ENCODE data around the gene CCNI2. TPM values are rescaled to one million over a fixed set of nuclear protein-coding genes. Genes with fewer than 3 reads are reported as not detected.

The CCNI2 gene
- polyA plus RNA-seq, 1 experiment = not detected

DNA sequence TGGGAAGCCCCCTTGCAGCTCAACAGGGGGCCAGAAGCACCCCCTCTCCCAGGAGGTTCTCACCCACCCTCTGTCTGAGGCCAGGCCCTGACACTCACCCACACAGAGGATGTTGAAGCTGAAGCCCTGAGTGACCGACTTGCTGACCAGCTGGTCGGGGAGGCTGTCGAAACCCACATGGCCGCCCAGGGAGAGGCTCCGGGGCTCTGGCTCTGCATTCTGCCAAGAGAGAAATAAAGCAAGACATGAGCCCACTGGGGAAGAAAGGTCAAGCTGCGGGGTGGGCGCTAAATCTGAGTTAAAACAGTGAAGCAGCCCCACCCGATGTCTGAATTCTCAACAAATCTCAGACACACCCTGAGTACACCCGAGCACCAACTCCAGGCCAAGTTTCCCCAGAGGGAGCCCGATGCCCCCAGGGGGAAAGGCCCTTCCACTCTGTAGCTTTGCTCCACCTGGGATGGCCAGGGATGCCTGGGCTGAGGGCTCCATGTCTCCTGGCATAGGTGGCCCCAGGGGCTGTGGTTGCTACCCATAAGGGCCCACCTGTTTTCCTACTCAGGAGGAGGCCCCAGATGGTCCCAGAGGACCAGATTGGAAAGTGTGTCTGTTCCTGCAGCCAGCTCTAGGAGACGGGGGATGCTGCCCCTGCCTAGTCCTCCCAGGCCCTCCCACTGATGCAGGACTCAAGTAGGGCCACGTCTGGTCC is 18.2 kb downstream of the CCNI2 start:
- CTCF ChIA-PET = interaction anchor here (0.6 to 5.2 kb wide), 2 partner anchors 11 to 55 kb away, joined by 3 to 24 read pairs; no protein-coding TSS in a partner anchor
- TF ChIP-seq, protein P1, sequence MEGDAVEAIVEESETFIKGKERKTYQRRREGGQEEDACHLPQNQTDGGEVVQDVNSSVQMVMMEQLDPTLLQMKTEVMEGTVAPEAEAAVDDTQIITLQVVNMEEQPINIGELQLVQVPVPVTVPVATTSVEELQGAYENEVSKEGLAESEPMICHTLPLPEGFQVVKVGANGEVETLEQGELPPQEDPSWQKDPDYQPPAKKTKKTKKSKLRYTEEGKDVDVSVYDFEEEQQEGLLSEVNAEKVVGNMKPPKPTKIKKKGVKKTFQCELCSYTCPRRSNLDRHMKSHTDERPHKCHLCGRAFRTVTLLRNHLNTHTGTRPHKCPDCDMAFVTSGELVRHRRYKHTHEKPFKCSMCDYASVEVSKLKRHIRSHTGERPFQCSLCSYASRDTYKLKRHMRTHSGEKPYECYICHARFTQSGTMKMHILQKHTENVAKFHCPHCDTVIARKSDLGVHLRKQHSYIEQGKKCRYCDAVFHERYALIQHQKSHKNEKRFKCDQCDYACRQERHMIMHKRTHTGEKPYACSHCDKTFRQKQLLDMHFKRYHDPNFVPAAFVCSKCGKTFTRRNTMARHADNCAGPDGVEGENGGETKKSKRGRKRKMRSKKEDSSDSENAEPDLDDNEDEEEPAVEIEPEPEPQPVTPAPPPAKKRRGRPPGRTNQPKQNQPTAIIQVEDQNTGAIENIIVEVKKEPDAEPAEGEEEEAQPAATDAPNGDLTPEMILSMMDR (IDR thresholded peaks at IDR 0.05; ENCODE audit: insufficient read depth, low read depth, low read length) = no peak
- no peak for DNase-seq (ENCODE audit: low read depth)

DNA sequence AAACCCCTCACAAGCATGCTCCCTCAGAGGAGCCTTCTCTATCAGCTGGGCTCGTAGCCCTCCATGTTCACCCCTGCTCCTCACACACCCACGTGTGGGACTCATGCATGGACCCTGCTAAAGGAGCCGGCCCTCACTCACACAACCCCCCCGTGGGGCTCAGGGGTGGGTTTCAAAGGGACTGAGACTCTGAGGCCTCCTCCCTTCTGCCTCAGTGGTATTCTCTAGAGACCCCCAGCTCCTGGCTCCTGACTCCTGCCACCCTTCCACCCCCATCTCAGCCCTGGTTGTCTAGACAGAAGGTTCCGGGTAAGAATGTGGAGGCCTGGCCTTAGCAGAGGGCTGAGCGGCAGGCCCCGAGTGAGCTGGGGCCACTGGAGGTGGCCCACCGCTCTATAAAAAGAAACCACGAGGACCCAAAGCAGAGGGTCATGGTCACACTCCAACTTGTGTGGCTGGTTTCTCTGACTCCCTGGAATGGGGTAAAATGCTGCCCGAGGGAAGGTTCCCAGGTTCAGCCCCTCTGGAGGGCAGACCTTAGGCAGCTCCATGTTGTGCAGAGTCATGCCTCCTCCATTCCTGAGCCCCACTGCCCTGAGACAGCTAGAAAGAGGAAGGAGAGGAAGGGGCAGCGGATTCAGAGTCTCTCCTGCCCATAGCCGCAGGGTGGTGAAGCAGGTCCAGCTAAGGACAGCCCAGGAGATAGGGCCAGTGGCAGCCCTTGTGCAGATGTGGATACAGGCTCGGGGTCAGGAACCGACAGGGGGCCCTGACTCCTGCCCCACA is 19.0 kb downstream of the CCNI2 start:
- Histone ChIP-seq H3K27me3 (ENCODE audit: control insufficient read depth, insufficient read depth, low read length) (no peaks in the 10 kb centered on the region), H3K36me3 (ENCODE audit: control insufficient read depth, insufficient read depth, low read length) (peaks cover 16% of the 10 kb centered on the region), H3K4me3 (ENCODE audit: low read depth, low read length) (no peak overlapping the region)
- TF ChIP-seq, protein P1 (IDR thresholded peaks at IDR 0.05; ENCODE audit: insufficient read depth, low read depth, low read length) = no peak
- ChIA-PET POLR2A (no interaction called here), CTCF (interaction anchor here (0.6 to 5.2 kb wide), 2 partner anchors 11 to 54 kb away, joined by 3 to 24 read pairs; no protein-coding TSS in a partner anchor)
- no peak for DNase-seq (ENCODE audit: low read depth)

More for the DNA sequence above, 18.2 kb downstream of the CCNI2 start:
- H3K4me3 ChIP-seq (ENCODE audit: low read depth, low read length) = no peak overlapping the region
- H3K27me3 ChIP-seq (ENCODE audit: control insufficient read depth, insufficient read depth, low read length) = no peaks in the 10 kb centered on the region
- peaks cover 21% of the 10 kb centered on the region for H3K36me3 ChIP-seq (ENCODE audit: control insufficient read depth, insufficient read depth, low read length)
- POLR2A ChIA-PET = no interaction called here

DNA sequence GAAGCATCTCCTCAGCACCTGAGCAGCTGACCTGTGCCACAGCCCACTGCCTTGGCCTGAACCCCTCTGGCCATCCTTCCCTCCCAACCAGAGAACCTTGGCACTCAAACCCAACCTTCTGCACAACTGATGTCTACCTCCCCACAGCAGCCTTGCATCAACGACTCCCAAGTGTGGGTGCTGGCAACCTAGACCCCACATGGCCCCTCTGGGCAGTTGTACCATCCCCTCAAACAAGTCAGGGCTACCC is 19.5 kb downstream of the CCNI2 start:
- Histone ChIP-seq H3K27me3 (ENCODE audit: control insufficient read depth, insufficient read depth, low read length) (no peaks in the 10 kb centered on the region), H3K4me3 (ENCODE audit: low read depth, low read length) (no peak overlapping the region), H3K36me3 (ENCODE audit: control insufficient read depth, insufficient read depth, low read length) (peaks cover 13% of the 10 kb centered on the region)
- DNase-seq (ENCODE audit: low read depth) = no peak
- TF ChIP-seq, protein P1 (IDR thresholded peaks at IDR 0.05; ENCODE audit: insufficient read depth, low read depth, low read length) = no peak
- ChIA-PET POLR2A (interaction anchor here (0.9 kb wide), 1 partner anchor 10 kb away, joined by 5 read pairs; no protein-coding TSS in a partner anchor), CTCF (interaction anchor here (0.6 to 5.2 kb wide), 2 partner anchors 53 to 168 kb away, joined by 3 to 24 read pairs; no protein-coding TSS in a partner anchor)

DNA sequence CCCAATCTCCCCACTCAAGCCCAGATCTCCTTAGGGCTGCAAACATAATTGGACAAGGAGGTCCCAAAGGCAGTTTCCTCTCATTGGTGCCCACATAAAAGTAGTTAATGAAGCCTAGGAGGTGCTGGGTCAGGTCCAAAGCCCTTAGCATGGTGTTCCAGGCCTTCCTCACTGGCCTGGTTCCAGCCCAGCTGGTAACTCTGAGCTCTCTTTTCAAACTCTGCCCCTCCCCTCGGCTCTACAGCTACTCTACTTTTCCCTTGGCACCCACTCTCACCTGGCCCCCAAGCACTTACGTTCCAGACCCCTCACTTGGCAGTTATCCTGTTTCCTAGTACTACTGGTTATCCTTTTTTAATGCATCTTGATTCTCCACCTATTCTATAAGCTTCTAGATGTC is 19.9 kb downstream of the CCNI2 start:
- Histone ChIP-seq H3K4me3 (ENCODE audit: low read depth, low read length) (no peak overlapping the region), H3K36me3 (ENCODE audit: control insufficient read depth, insufficient read depth, low read length) (peaks cover 13% of the 10 kb centered on the region), H3K27me3 (ENCODE audit: control insufficient read depth, insufficient read depth, low read length) (no peaks in the 10 kb centered on the region)
- no peak for DNase-seq (ENCODE audit: low read depth)
- CTCF ChIA-PET = interaction anchor here (0.6 to 5.2 kb wide), 4 partner anchors 12 to 168 kb away, joined by 3 to 24 read pairs (median 6); no protein-coding TSS in a partner anchor
- POLR2A ChIA-PET = interaction anchor here (0.8 to 0.9 kb wide), 2 partner anchors 9 to 17 kb away, joined by 3 to 5 read pairs; no protein-coding TSS in a partner anchor
- TF ChIP-seq, protein P1 (IDR thresholded peaks at IDR 0.05; ENCODE audit: insufficient read depth, low read depth, low read length) = no peak

DNA sequence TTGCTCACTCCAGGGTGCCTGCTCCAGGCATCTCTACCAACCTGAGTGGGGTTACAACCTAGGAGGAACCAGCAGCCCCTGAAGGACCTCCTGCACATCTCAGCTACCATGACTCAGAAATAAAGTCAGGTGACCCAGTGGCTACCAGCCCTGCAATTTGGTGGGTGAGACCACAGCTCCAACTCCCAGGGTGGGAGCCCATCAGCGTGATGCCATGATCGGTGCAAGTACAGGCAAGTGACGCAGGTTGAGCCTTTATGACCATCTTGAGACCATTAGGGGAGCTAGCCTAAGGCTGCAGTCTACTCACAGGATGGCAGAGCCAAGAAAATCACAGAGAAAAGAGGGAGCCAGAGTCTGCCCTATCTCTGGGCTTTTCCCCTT is 21.3 kb downstream of the CCNI2 start:
- ChIA-PET POLR2A (no interaction called here), CTCF (interaction anchor here (5.2 kb wide), 1 partner anchor 52 kb away, joined by 24 read pairs; no protein-coding TSS in a partner anchor)
- Histone ChIP-seq H3K27me3 (ENCODE audit: control insufficient read depth, insufficient read depth, low read length) (no peaks in the 10 kb centered on the region), H3K36me3 (ENCODE audit: control insufficient read depth, insufficient read depth, low read length) (peaks cover 9% of the 10 kb centered on the region), H3K4me3 (ENCODE audit: low read depth, low read length) (no peak overlapping the region)
- DNase-seq (ENCODE audit: low read depth) = peak; percentile 15
- TF ChIP-seq, protein P1 (IDR thresholded peaks at IDR 0.05; ENCODE audit: insufficient read depth, low read depth, low read length) = no peak

All from BJ (cell line).